Measurements from ENCODE around the gene NMNAT2. TPM values are rescaled to one million over a fixed set of nuclear protein-coding genes. Genes with fewer than 3 reads are reported as not detected.
"Not testable (repeated sequence)": the region's sequence is repeated elsewhere in the genome, so short reads cannot be mapped to it uniquely, and the experiment has no call there.

The NMNAT2 gene
- total and polyA plus RNA-seq, 2 experiments from 2014 or later = 3.6 to 10.0 TPM

DNA sequence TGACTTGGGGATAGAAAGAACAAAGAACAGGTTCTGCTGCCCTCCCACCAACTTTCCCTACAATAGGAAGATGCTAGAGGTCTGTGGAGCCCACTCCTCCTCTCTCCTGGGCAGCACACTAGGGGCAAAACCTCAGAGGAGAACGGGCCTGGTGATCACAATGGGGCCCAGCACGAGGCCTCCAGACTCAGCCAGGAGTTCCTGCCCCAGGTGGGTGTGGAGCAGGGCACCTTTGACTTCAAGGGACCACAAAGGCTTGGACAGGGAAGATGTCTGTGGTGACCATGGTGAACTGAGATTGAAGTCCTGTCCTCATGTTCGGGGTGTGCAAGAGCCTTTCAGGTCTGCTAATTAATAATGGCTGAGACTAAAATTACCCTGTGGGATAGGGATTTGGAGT is 143.3 kb downstream of the NMNAT2 start (continued):
- TF ChIP-seq EZH2phosphoT487 (IDR thresholded peaks at IDR 0.05; ENCODE audit: unreplicated experiment) (no peak), STAT1 (IDR thresholded peaks at IDR 0.05; ENCODE audit: unreplicated experiment) (no peak), ZNF331 (CRISPR knock-in tag; IDR thresholded peaks at IDR 0.05; ENCODE audit: low read depth) (no peak), JUNB (IDR thresholded peaks at IDR 0.05; ENCODE audit: unreplicated experiment) (no peak), EZH2 (IDR thresholded peaks at IDR 0.05; ENCODE audit: low read depth, unreplicated experiment) (no peak)
- TF ChIP-seq, protein P1, sequence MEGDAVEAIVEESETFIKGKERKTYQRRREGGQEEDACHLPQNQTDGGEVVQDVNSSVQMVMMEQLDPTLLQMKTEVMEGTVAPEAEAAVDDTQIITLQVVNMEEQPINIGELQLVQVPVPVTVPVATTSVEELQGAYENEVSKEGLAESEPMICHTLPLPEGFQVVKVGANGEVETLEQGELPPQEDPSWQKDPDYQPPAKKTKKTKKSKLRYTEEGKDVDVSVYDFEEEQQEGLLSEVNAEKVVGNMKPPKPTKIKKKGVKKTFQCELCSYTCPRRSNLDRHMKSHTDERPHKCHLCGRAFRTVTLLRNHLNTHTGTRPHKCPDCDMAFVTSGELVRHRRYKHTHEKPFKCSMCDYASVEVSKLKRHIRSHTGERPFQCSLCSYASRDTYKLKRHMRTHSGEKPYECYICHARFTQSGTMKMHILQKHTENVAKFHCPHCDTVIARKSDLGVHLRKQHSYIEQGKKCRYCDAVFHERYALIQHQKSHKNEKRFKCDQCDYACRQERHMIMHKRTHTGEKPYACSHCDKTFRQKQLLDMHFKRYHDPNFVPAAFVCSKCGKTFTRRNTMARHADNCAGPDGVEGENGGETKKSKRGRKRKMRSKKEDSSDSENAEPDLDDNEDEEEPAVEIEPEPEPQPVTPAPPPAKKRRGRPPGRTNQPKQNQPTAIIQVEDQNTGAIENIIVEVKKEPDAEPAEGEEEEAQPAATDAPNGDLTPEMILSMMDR (conservative IDR thresholded peaks at IDR 0.05; ENCODE audit: low read depth in 2 of 2) = no peak

DNA sequence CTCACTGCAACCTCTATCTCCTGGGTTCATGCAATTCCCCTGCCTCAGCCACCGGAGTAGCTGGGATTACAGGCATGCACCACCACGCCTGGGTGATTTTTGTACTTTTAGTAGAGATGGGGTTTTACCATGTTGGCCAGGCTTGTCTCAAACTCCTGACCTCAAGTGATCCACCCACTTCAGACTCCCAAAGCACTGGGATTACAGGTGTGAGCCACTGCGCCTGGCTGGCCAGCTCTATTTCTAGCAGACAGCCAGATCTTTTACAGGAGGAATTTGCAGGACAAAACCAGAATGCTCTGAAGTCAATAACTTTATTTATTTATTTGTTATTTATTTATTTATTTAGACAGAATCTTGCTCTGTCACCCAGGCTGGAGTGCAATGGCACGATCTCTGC is 144.2 kb downstream of the NMNAT2 start:
- H3K9me2 ChIP-seq (ENCODE audit: insufficient read depth); H3K4me3 Mint-ChIP-seq; H3K4me3 ChIP-seq; H2AFZ ChIP-seq; H3K4me2 ChIP-seq; H3K36me3 Mint-ChIP-seq (ENCODE audit: low read depth); ATAC-seq; H3K27ac Mint-ChIP-seq; H3K36me3 ChIP-seq (ENCODE audit: insufficient read depth); H4K20me1 ChIP-seq (replicated peaks; ENCODE audit: insufficient read depth); H3K27me3 Mint-ChIP-seq (ENCODE audit: insufficient read depth, low read depth, poor library complexity); DNase-seq (ENCODE audit: low spot score); H3K27ac ChIP-seq (ENCODE audit: low read depth); H3K79me2 ChIP-seq (replicated peaks; ENCODE audit: insufficient read depth); H3K9me3 Mint-ChIP-seq; H3F3A ChIP-seq (replicated peaks; ENCODE audit: low read depth); H3K27me3 ChIP-seq (ENCODE audit: insufficient read depth): not testable (repeated sequence)
- peaks cover 15% of the 10 kb centered on the region for H3K4me1 Mint-ChIP-seq
- peaks cover 11% of the 10 kb centered on the region for H3K4me1 ChIP-seq (ENCODE audit: insufficient read depth)

DNA sequence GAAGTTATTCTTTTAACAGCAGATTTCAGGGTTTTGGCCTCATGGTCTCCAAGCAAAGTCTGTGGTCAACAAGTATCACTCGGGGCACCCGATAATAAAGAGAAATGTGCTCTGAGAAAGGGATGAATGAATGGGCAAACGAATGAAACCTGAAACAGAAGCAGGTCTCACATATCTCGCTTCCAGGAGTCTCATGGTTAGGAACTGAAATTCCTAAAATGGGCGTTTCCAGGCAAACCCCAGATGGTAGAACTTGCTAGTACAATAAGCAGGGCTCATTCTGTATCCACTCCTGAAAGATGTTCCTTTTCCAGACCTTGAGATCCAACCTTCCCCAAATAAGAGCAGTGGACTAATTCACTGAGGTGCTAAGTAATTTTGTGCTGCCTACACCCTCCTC is 144.9 kb downstream of the NMNAT2 start:
- Histone ChIP-seq H3K27ac (ENCODE audit: low read depth) (no peak overlapping the region), H3F3A (replicated peaks; ENCODE audit: low read depth) (no peaks in the 10 kb centered on the region), H3K4me1 (ENCODE audit: insufficient read depth) (peaks cover 4% of the 10 kb centered on the region), H4K20me1 (replicated peaks; ENCODE audit: insufficient read depth) (no peaks in the 10 kb centered on the region), H3K36me3 (ENCODE audit: insufficient read depth) (no peaks in the 10 kb centered on the region), H3K27me3 (ENCODE audit: insufficient read depth) (no peaks in the 10 kb centered on the region), H3K9me2 (ENCODE audit: insufficient read depth) (no peaks in the 10 kb centered on the region), H3K4me2 (no peak overlapping the region), H2AFZ (no peak overlapping the region), H3K79me2 (replicated peaks; ENCODE audit: insufficient read depth) (no peaks in the 10 kb centered on the region), H3K4me3 (no peak overlapping the region)
- ATAC-seq (no peak), DNase-seq (ENCODE audit: low spot score) (no peak)
- Mint-ChIP-seq H3K36me3 (ENCODE audit: low read depth) (no peaks in the 10 kb centered on the region), H3K4me3 (no peak overlapping the region), H3K4me1 (peaks cover 8% of the 10 kb centered on the region), H3K9me3 (no peaks in the 10 kb centered on the region), H3K27me3 (ENCODE audit: insufficient read depth, low read depth, poor library complexity) (no peaks in the 10 kb centered on the region), H3K27ac (no peak overlapping the region)
- TF ChIP-seq, protein P2, sequence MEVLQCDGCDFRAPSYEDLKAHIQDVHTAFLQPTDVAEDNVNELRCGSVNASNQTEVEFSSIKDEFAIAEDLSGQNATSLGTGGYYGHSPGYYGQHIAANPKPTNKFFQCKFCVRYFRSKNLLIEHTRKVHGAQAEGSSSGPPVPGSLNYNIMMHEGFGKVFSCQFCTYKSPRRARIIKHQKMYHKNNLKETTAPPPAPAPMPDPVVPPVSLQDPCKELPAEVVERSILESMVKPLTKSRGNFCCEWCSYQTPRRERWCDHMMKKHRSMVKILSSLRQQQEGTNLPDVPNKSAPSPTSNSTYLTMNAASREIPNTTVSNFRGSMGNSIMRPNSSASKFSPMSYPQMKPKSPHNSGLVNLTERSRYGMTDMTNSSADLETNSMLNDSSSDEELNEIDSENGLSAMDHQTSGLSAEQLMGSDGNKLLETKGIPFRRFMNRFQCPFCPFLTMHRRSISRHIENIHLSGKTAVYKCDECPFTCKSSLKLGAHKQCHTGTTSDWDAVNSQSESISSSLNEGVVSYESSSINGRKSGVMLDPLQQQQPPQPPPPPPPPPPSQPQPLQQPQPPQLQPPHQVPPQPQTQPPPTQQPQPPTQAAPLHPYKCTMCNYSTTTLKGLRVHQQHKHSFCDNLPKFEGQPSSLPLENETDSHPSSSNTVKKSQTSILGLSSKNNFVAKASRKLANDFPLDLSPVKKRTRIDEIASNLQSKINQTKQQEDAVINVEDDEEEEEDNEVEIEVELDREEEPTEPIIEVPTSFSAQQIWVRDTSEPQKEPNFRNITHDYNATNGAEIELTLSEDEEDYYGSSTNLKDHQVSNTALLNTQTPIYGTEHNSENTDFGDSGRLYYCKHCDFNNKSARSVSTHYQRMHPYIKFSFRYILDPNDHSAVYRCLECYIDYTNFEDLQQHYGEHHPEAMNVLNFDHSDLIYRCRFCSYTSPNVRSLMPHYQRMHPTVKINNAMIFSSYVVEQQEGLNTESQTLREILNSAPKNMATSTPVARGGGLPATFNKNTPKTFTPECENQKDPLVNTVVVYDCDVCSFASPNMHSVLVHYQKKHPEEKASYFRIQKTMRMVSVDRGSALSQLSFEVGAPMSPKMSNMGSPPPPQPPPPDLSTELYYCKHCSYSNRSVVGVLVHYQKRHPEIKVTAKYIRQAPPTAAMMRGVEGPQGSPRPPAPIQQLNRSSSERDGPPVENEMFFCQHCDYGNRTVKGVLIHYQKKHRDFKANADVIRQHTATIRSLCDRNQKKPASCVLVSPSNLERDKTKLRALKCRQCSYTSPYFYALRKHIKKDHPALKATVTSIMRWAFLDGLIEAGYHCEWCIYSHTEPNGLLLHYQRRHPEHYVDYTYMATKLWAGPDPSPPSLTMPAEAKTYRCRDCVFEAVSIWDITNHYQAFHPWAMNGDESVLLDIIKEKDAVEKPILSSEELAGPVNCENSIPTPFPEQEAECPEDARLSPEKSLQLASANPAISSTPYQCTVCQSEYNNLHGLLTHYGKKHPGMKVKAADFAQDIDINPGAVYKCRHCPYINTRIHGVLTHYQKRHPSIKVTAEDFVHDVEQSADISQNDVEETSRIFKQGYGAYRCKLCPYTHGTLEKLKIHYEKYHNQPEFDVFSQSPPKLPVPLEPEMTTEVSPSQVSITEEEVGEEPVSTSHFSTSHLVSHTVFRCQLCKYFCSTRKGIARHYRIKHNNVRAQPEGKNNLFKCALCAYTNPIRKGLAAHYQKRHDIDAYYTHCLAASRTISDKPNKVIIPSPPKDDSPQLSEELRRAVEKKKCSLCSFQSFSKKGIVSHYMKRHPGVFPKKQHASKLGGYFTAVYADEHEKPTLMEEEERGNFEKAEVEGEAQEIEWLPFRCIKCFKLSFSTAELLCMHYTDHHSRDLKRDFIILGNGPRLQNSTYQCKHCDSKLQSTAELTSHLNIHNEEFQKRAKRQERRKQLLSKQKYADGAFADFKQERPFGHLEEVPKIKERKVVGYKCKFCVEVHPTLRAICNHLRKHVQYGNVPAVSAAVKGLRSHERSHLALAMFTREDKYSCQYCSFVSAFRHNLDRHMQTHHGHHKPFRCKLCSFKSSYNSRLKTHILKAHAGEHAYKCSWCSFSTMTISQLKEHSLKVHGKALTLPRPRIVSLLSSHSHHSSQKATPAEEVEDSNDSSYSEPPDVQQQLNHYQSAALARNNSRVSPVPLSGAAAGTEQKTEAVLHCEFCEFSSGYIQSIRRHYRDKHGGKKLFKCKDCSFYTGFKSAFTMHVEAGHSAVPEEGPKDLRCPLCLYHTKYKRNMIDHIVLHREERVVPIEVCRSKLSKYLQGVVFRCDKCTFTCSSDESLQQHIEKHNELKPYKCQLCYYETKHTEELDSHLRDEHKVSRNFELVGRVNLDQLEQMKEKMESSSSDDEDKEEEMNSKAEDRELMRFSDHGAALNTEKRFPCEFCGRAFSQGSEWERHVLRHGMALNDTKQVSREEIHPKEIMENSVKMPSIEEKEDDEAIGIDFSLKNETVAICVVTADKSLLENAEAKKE (CRISPR knock-in tag; IDR thresholded peaks at IDR 0.05) = no peak
- TF ChIP-seq EZH2phosphoT487 (IDR thresholded peaks at IDR 0.05; ENCODE audit: unreplicated experiment) = no peak
